ENCODE measurements around the gene SORBS1.

Gene SORBS1

DNA sequence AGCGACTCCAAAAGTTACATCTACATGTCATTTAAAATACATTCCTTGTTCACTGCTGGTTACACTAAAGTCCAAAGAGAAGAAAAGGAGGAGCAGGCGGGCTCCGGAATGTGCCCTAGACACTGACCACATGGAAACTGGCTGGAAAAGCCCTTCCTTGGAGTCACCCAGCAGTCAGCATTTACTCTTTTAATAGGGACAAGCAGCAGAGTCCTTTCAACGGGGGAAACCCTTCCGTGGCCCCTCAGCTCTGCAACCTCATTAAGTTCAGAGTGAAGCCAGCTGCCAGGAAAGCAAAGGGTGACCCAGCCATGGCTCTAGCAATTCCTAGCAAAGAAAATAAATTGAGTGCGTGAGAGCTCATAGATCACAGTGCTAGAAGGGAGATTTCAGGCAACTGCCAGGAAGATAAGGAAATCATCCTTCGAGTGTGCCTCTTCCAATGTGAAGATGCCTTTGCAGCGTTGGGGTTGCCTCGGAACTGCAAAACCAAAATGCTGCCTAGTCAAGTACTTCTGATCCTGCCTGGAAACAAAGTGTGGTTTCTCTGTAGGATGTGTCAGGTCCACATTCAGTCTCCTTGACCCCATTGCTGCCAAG lies 101.6 kb downstream of the SORBS1 start:
- no peak for DNase-seq (ENCODE audit: low spot score)

GRCh38 chr10:95458871-95459270 lies 102.3 kb downstream of the SORBS1 start:
- DNase-seq (ENCODE audit: low spot score), result no peak

DNA sequence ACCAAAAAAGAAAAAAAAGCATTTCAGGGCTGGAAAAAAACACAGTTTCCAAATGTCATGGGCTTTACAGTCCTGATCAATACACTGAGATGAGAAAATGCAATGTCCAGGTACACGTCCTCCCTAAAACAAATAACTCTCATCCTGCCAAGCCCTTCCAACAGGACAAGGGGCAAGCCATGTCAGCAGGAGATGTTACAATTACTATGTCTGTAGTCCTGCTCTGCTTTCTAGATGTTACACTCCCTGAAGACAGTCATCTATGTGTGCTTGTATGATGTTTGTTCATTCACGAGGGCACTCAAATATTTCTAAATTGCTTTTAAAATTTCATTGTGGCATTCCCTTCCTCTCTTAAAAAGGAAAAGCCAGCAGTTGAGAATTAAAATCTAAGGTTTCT lies 103.2 kb downstream of the SORBS1 start:
- no peak for DNase-seq (ENCODE audit: low spot score)

DNA sequence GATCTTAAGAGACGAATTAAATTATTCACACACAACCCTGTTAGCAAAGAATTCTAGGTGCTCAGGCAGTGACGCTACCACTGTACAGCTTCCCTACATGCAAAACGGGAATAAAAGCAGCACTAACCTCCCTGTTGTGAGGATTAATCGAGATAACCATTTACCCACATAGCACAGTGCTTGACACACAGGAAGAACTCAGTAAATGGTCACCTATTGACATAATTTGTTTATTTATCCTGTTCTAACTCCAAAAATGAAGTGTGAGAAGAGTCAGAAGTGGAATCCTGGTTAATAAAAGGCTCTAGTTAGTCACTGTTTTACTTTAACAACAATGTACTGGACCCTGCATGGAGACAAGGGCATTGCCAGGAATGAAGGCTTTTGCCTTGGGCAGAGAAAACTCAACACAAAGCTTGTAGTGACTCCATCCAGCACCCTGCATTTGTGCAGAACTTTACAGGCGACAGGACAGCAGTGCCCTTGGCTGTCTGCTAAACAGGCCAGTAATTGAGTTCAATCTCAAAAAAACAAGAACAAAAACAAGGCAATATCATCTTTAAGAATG lies 103.8 kb downstream of the SORBS1 start:
- DNase-seq (ENCODE audit: low spot score), result no peak

DNA sequence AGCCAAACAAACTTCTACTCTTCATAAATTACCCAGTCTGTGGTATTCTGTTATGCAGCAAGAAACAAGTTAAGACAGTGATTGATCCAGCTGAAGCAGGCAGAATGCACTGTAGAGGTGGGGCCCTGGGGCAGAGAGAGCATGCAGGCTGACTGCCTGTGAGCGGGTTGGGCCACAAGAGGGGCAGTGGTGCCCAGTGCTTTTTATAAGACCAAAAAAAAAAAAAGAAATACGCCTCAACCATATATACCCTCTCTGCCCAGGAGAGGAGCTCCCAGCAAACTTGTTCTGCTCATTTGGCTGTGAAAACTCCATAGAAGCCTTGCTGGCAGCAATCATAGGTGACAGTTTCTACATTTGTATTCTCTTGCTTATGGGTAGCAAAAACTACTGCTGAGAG lies 104.7 kb downstream of the SORBS1 start:
- DNase-seq (ENCODE audit: low spot score), result no peak

GRCh38 chr10:95454940-95455339 lies 106.2 kb downstream of the SORBS1 start:
- DNase-seq (ENCODE audit: low spot score), result no peak

- DNase-seq (ENCODE audit: low spot score), result no peak
These were observed 106.8 kb downstream of the SORBS1 start for GRCh38 chr10:95454356-95454755.

DNA sequence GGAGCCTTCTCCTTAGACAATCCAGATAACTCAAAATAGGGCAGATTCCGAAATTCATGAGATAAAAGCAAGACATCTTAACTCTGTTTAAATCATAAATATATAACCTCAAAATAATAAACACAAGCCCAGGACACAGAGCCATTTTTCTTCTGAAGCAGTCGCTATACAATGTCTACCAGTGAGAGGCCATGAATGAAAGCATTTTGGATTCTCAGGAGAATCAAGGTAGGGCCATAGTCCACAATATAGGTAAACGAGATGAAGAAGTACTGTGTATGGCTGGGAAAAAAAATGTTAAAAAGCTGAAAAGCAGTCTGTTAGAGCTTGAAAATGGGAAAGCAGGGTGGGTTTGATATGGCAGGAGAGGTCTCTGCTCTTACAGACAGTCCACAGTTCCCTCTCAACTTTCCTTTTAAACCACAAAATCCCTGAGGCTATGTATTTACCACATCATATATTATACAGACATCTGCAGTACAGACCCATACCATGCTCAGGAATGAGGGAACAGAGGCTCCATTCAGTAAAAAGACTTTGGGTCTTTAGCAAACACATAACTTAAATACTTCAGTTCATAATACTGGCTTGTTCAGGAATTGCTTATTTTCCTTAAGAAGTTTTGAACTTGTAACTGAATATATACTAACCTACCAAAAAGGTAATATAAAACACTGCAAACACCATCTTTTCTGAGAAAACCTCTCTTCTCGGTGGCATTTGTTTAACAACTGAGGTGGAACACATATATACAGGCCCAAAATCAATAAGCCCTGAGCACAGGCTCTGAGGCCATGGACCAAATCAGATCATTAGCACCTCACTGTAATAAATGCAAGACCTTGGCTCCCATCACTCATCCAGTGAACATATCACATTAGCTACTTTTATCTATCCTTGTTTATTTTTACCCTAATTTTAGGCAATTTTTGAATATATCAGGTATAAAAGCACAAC lies 109.3 kb downstream of the SORBS1 start:
- no peak for DNase-seq (ENCODE audit: low spot score)

DNA sequence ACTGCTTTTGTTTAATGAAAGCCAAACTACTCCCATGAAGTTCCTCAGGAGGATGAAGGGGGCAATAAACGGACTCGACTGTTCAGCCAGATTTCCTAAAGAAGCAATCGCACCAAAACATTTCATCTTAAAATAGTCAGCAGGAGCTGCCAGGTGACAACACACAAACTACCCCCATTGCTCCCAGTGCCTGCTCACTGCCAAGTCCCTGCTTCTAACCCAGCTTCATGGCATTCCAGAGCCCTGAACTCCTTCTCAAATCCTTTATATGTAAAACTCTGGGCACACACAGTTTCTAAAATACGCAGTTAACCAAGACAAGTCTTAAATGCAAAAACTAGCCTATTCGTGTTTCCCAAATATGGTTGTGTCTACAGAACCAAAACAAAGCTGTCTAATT lies 110.0 kb downstream of the SORBS1 start:
- DNase-seq (ENCODE audit: low spot score), result no peak

DNA sequence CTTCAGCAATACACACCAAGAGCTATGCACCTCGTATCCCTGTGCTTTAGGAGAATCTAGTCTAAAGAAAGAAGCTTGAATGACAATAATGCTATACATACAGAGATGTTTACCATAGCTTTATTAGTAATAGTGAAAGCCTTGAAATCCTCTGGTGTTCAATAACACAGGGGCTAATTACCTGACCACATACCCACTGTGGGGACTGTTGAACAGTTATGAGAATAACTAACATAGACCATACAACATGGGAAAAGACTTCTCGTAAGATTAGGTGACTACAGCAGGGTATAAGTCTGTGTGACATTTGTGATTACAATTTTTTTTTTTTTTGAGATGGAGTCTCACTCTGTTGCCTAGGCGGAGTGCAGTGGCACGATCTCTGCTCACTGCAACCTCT lies 111.0 kb downstream of the SORBS1 start:
- DNase-seq (ENCODE audit: low spot score), result no peak

DNA sequence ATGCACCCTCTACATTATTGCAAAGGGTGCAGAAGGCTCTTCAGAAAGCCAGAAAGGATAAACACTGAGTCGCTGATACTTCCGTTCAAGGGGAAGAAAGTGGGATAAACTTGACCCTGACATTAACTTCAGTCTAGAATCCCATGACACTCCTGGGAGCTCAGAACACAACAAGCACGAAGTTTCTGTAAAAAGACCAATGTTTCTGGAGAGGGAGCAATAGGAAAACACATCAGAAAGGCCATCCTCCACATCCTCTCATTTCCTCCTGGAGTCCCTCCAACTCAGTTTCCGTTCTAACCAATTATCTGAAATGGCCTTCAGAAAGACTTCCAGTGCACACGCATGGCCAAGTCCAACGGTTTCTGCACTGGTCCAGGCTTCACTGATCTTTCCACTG lies 113.5 kb downstream of the SORBS1 start:
- peak; percentile 21 for DNase-seq (ENCODE audit: low spot score)

DNA sequence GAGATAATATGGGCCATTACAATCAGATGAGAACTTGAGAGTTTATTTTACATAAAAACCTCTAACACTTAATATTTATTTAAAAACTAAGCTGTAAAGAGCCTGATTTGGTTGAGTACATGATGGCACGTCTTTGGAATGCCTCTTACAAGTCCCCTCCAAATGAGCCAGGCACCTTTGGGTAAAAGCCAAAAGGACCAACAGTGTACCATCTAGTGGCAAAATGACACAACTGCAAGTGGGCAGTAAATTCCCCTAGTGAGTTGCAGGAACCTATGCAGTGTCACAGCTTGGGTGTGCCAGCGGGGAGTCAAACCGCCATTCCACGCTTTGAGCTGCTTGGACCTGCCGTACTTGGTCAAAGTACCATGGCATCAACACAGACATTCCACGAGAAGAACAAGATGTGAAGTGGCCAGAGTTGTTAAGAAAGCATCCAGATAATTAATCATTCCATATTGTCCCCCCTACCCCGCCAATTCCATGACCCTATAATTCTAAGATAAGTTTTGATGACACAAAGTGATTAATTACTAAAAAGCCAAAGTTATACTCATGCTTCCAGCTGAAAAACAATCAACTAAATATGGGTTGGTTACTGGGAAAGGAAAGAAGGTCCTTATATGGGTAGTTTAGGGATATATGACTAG lies 115.2 kb downstream of the SORBS1 start:
- peak; percentile 53 for DNase-seq (ENCODE audit: low spot score)

GRCh38 chr10:95445223-95445836 lies 115.8 kb downstream of the SORBS1 start:
- DNase-seq (ENCODE audit: low spot score), result peak; percentile 75

DNA sequence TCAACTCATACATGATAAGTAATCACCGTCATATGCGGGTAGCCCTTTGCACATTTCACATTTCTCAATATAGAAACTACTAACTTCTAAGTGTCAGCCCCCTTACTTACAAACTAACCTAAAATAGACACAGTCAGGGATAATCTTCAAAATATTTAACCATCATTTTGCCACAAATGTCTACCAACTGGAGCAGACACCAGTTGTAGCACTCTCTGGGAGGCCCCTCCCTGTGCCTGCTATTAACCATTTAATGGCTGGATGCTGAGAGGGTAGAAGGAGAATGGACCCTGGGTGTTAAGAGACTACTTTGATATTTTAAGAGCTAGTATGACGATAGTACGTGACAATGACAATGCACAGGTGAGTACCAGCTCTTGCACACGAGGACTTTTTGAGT lies 116.4 kb downstream of the SORBS1 start:
- DNase-seq (ENCODE audit: low spot score), result no peak

GRCh38 chr10:95443636-95444035 lies 117.5 kb downstream of the SORBS1 start:
- DNase-seq (ENCODE audit: low spot score), result no peak

GRCh38 chr10:95442341-95442740 lies 118.8 kb downstream of the SORBS1 start:
- DNase-seq (ENCODE audit: low spot score), result no peak

GRCh38 chr10:95441547-95441923 lies 119.6 kb downstream of the SORBS1 start:
- no peak for DNase-seq (ENCODE audit: low spot score)

GRCh38 chr10:95440756-95441546 lies 120.2 kb downstream of the SORBS1 start:
- no peak for DNase-seq (ENCODE audit: low spot score)

- no peak for DNase-seq (ENCODE audit: low spot score)
These were observed 121.0 kb downstream of the SORBS1 start for GRCh38 chr10:95440038-95440725.

- DNase-seq (ENCODE audit: low spot score), result no peak
These were observed 122.4 kb downstream of the SORBS1 start for GRCh38 chr10:95438781-95439180.

- DNase-seq (ENCODE audit: low spot score), result no peak
These were observed 123.5 kb downstream of the SORBS1 start for GRCh38 chr10:95437669-95438068.
